Measurements from ENCODE around the gene NCCRP1.
"Not testable (repeated sequence)": the region's sequence is repeated elsewhere in the genome, so short reads cannot be mapped to it uniquely, and the experiment has no call there.

The NCCRP1 gene

DNA sequence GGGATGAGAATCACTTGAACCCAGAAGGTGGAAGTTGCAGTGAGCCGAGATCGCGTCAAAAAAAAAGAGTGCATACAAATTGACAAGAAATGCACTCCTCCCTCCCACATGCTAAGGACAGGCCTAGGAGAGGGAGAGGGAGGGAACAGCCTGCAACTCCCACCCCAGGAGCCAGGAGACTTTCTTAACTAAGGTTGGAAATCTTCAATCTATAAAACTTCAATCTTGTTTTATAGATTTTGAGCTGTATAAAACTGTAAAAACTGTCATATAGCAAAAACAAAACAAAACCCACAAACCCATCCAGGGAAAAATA lies 8.6 kb downstream of the NCCRP1 start:
- DNase-seq (ENCODE audit: insufficient read length, low spot score), result no peak
- no peak for FAIRE-seq

DNA sequence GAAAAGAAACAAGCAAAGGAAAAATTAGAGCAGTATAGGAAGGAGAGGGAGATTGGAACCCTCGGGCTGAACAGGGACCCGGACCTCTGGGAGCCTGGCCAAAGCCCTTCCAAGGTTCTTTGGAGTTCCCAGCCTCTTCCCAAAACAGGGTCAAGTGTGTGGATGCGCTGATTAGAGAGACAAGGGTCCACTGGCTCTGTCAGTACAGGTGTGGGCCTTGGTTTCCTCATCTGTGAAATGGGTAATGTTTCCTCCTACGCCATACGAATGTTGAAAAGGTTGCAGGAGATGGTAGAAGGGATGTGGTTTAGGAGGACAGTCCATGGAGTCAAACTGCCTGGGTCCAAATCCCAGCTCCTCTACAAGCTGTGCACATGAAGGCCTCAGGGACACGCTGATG lies 9.4 kb downstream of the NCCRP1 start:
- DNase-seq (ENCODE audit: insufficient read length, low spot score) (no peak), FAIRE-seq (no peak)

DNA sequence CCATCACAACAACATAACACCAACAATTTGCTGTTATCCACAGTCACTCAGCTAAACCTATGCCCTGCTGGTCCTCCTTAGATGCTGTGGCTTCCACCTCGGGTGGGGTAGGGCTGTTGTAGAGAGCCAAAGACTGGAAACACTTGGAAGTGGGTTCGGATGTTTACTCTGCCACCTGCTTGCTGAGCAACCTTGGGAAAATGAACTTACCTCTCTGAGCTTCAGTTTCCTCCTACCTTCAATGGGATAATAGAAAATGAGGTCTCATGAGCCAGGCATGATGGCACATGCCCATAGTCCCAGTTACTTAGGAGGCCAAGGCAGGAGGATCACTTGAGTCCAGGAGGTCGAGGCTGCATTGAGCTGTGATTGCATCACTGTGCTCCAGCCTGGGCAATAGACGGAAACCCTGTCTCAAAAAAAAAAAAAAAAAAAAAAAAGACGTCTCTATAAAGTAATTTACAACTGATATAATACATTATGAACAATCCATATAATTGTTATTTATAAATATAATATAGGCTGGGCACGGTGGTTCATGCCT lies 10.6 kb downstream of the NCCRP1 start:
- FAIRE-seq (no peak), DNase-seq (ENCODE audit: insufficient read length, low spot score) (no peak)

DNA sequence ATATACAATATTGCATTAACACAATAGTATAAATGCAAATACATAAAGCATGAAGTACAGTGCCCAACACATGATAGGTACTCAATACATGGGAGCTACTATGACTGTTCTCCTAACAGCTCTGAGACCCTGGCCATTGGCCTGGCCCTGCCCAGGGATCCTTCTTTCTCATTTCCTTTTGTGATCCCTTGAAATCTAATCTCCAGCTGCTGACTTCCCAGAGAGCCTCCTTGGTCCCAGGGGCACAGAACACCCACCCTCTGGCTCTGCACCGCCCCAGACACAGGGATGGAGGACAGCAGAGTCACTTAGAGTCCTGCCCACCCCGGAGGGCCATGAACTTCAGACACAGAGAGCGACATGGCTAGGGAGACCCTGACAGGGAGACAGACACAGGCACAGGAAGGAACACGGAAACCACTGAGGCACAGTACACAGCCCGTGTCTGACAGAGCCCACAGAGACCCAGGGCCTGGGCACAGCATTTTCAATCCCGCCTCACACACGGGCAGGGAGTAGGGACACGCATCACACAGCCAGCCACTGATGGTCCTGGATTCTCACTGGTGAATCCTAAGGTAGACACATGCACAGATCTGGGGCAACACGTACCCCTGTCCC lies 11.5 kb downstream of the NCCRP1 start:
- DNase-seq (ENCODE audit: insufficient read length, low spot score) (no peak), FAIRE-seq (no peak)

DNA sequence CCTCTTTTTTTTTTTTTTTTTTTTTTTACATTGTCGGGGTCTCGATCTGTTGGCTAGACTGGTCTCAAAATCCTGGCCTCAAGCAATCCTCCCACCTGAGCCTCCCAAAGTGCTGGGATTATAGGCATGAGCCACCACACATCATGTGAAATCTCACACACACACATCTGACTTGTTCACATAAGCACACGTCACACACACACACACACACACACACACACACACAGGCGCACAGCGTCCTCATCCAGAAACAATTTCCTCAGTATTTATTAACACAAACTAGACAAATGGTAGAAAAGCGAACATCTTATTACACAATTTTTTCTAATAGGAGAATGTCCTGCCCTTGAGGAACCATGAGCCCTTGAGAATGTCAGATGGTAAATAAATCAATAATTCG lies 12.4 kb downstream of the NCCRP1 start:
- DNase-seq (ENCODE audit: insufficient read length, low spot score), result no peak
- FAIRE-seq, result no peak

DNA sequence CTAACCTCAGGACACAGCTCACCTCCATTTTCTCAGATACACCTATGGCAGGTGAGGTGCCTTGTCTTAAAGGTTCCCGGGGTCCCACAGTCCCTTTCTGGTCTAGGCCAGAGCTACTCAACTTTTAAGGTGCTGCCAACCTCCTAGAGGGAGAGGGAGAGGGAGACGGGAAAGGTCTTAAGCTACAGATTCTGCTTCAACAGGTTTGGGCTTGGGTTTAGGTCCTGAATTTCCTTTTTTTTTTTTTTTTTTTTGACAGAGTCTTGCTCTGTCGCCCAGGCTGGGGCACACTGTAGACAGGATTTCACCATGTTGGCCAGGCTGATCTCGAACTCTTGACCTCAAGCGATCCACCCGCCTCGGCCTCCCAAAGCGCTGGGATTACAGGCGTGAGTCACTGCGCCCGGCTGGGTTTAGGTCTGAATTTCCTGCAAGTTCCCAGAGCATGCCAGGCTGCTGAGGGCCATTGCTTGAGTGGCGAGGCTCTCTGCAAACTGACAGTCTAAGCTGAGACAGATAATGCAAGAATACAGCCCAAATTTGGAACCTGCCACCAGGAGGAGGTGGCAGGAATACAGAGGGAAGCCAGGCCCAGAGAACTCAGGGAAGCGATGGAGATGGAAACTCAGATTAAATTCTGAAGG lies 15.1 kb downstream of the NCCRP1 start:
- FAIRE-seq, result no peak
- DNase-seq (ENCODE audit: insufficient read length, low spot score), result no peak

DNA sequence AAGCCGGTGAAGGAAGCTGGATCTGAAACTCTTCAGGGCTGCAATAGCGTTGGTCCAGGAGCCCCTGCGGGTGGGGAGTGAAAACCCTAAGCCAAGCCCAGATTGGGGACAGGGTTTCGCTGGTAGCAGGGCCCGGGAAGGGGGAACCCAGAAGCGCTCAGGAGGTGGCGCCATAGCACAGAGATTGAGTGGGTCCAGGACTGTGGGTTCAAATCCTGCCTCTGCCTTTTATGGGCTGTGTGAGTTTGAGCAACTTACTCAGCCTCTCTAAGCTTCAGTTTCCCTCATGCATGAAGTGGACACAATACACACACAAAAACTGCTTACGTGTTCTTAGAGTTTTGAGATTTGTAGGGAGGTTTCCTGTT lies 15.6 kb downstream of the NCCRP1 start:
- no peak for FAIRE-seq
- no peak for DNase-seq (ENCODE audit: insufficient read length, low spot score)

DNA sequence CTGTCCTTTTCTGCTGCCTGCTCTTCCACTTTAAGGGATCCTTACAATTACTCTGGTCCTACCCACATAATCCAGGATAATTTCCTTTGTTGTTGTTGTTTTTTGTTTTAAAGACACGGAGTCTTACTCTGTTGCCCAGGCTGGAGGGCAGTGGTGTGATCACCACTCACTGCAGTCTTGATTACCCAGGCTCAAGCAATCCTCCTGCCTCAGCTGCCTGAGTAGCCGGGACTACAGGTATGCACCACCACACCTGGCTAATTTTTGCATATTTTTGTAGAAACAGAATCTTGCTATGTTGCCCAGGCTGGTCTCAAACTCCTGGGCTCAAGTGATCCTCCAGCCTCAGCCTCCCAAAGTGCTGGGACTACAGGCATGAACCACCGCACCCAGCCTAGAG lies 18.6 kb downstream of the NCCRP1 start:
- FAIRE-seq; DNase-seq (ENCODE audit: insufficient read length, low spot score): not testable (repeated sequence)

DNA sequence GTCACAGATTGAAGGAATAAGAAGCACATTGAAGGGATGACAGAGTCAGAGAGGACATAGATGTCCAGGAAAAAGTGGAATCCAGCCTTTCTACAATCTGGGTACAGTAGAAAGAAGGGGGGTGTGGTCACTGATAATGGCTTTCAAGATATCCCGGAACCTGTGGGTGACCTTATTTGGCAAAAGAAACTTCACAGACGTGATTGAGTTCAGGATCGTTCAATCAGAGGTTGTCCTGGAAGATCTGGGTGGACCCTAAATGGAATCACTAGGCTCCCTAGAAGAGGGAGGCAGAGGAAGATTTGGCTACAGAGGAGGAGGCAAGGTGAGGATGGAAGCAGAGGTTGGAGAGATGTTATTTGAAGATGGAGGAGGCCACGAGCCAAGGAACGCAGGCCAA lies 20.3 kb downstream of the NCCRP1 start:
- DNase-seq (ENCODE audit: insufficient read length, low spot score), result no peak
- FAIRE-seq, result no peak

DNA sequence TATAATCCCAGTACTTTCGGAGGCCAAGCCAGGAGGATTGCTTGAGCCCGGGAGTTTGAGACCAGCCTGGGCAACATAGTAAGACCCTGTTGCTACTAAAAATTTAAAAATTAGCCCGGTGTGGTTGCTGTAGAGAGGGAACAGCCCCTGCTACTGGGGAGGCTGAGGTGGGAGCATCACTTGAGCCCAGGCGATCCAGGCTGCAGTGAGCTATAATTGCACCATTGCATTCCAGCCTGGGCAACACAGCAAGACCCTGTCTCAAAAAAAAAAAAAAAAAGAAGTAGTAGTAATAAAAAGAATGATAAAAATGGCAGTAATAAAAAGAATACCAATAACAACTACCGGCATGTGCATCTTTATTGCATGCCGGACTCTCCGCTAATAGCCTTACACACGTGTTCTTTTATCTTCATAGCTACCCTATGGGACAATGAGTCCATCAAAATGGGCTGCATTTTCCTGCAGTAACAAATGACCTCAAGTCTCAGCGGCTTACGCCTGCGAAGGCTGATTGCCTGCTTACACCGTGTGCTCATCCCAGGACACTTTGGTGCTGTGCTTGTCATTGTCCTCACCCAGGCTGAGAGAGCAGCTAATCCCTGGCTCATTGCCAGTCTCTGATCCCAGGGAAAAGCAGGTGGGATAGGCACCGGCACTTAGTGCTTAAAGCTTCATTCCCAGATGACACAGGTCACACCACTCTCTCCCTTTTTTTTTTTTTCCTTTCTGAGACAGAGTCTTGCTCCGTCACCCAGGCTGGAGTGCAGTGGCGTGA lies 21.7 kb downstream of the NCCRP1 start:
- DNase-seq (ENCODE audit: insufficient read length, low spot score) (no peak), FAIRE-seq (no peak)

DNA sequence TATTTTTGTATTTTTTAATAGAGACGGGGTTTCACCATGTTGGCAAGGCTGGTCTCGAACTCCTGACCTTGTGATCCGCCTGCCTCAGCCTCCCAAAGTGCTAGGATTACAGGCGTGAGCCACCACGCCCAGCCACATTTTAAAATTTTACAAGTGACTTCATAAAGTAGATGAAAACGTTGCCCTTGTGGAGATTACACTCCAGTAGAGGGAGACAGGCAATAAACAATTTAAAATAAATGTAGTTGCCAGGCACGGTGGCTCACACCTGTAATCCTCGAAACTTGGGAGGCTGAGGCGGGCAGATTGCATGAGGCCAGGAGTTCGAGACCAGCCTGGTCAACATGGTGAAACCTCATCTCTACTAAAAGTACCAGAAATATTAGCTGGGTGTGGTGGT lies 22.3 kb downstream of the NCCRP1 start:
- DNase-seq (ENCODE audit: insufficient read length, low spot score); FAIRE-seq: not testable (repeated sequence)

DNA sequence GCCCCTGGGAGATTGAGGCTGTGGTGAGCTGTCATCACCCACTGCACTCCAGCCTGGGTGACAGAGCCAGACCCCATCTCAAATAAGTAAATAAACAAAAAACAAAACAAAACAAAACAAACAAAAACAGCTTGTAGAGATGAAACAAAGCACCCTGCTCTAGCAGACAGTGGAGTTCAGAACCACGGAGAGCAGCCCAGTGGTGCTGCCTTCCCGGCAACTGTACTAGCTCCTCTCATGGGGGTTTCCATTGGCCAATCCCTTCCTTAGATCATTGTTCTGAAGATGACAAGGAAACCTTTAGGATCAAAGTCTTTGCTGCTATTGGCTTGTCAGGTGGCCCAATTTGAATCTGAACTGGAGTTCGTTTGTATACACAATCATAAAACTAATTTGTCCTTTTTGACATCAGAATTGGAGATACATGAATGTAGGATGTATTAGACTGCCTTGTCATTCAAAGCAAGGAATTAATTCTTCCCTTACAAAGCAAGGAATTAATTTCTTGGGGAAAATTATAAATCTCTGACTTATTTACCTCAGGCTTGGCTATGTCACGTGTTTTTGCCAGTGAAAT lies 27.0 kb downstream of the NCCRP1 start:
- DNase-seq (ENCODE audit: insufficient read length, low spot score) (no peak), FAIRE-seq (no peak)

DNA sequence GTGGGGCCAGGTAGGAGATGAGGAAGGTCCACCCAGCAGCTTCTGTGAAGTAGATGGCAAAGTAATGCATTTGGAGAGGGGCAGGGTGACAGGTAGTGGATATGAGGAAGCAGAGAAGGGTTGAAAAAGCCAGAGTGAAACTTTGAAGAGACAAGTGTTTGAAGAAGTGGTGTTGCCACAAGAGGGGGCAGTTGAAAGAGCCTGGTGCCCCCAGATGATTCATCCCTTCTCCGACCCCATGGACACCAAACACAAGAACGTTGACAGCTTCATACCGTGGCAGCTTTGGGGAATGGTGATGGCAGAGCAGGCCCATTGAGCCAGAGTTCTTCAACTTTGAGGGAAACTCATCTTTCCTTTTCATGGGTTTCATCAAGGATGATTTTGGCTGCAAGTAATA lies 28.1 kb downstream of the NCCRP1 start:
- DNase-seq (ENCODE audit: insufficient read length, low spot score), result no peak
- no peak for FAIRE-seq

DNA sequence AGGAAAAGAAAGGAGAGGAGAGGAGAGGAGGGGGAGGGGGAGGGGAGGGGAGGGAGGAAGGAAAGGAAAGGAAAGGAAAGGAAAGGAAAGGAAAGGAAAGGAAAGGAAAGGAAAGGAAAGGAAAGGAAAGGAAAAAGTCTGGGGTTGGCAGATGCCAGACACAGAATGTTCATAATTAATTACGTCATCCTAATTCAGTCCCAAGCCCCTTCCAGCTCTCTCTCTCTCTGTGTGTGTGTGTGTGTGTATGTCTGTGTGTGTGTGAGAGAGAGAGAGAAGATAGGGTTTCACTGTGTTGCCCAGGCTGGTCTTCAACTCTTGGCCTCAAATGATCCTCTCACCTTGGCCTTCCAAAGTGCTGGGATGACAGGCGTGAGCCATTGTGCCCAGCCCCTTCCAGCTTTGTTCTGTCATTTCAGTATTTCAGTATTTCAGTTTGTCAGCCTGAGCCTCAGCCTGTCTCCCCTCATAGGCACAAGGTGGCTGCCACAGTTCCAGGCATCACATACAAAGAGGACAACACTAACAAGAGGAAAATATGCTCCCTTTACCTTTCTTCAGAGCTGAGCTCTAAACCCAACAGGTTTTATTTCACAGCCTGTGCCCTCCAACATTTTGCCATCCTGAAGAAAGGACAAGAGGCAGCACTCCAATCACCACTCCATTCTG lies 33.5 kb downstream of the NCCRP1 start:
- DNase-seq (ENCODE audit: insufficient read length, low spot score) (no peak), FAIRE-seq (no peak)

DNA sequence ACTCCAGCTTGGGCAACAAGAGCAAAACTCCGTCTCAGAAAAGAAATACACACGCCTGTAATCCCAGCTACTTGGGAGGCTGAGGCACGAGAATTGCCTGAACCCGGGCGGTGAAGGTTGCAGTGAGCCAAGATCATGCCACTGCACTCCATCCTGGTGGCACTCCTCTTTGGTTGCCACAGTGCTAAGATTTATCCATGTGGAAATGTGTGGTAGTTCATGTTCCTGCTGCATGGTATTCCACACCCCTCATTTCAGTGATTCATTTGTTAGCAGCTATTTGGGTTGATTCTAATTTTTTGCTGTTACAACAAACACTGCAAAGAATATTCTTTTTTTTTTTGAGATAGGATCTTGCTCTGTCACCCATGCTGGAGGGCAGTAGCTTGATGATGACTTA lies 35.9 kb downstream of the NCCRP1 start:
- no peak for FAIRE-seq
- DNase-seq (ENCODE audit: insufficient read length, low spot score), result no peak

DNA sequence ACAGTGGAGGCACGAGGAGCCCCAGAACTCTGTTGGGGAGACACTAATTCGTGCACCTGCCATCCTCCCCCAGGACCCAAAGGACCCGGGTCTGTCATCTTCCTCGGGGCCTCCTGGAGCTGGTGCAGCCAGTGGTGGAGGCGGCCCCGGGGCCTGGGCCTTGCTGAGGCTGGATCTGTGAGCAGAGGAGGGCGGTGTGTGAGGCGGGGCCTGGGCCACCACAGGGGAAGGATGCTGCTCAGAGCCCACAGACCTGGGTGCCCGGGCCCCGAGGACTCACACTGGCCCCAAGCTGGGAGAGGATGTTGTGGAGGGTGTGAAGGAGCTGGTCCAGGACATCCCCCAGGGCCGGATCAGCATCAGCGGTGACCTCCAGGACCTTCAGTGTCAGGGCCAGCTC lies 39.8 kb downstream of the NCCRP1 start:
- no peak for FAIRE-seq

DNA sequence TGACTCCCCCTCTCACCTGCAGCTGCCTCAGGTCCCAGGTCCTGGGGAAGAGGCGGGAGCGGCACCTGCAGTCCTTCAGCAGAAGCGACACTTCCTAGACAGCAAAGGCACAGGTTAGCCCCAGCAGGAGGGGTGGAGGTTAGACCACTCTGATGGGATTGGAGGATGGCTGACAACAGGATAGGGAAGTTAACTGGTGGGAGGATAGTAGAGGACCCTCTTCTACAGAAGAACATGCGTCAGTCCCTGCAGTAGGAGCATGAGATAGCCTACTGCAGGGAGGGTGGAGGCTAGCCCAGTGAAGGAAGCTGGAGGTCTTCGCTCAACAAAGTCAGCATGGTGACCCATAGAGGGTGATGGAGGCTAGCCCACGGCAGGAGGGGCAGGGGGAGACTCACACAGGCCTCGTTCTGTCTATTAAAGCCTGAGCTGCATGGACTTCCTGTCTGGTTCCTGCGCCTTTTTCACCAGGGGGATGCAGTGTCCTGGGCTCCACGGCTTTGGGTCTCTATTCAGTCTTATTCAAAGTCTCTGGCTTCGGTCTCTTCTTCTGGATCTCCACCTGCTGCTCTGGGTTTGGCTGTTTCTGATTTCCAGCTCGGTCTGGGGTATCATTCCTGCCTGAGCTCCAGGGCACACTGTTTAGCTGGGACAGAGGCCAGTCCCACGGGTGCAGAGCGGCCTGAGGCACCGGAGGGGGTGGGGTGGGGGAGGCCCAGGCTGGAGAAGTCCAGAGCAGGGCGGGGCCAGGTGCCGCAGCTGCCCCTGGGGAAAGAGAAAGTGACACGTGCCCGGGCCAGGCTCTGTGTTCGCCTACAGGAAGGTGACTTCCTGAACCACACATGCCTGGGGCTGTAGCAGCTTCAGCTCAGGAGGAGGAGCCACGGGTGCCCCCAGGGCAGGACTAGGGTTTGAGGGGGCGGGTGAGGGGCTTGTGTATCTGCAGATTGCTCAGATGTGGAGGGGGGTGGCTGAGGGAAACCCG lies 40.7 kb downstream of the NCCRP1 start:
- peak; percentile 91 for FAIRE-seq
- peak; percentile 52 for DNase-seq (ENCODE audit: insufficient read length, low spot score)

More for the DNA sequence above, 39.8 kb downstream of the NCCRP1 start:
- DNase-seq (ENCODE audit: insufficient read length, low spot score), result no peak

DNA sequence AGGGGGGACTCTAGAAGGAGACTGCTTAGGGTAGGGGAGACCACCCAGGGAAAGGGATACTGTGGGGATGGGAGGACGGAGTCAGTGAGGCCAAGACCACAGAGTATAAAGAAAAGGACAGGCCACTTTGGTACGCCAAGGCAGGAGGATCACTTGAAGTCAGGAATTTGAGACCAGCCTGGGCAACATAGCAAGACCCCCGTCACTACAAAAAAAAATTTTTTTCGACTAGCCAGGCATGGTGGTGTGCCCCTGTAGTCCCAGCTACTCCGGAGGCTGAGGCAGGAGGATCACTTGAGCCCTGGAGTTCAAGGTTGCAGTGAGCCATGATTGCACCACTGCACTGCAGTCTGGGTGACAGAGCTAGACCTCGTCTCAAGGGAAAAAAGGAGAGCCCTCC lies 41.4 kb downstream of the NCCRP1 start:
- no peak for FAIRE-seq
- no peak for DNase-seq (ENCODE audit: insufficient read length, low spot score)

DNA sequence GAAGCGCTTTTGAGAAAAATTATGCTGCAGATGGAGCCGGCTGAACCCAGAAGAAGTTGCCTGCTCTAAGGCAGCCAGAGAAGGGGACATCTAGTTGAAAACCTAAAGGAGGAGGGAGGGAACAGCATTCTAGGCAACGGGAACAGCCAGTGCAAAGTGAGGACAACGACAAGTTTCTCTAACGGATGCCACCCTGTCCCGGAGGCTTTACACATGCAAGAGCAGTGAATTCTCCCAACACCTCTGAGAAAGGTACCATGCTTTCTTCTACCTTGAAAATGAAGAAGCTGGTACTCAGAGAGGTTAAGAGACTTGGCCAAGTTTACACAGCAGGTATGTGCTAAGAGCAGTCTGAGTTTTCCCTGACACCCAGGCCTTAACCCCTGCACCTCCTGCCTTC lies 42.2 kb downstream of the NCCRP1 start:
- DNase-seq (ENCODE audit: insufficient read length, low spot score) (no peak), FAIRE-seq (no peak)

DNA sequence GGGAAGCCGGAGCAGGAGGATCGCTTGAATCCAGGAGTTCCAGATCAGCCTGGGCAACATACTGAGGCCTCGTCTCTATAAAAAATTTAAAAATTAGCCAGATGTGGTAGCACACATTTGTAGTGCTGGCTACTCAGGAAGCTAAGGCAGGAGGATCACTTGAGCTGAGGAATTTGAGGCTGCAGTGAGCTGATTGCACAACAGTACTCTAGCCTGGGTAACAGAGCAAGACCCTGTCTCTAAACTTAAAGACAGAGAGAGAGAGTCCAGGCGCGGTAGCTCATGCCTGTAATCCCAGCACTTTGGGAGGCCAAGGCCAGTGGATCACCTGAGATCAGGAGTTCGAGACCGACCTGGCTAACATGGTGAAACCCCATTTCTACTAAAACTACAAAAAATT lies 43.7 kb downstream of the NCCRP1 start:
- DNase-seq (ENCODE audit: insufficient read length, low spot score) (no peak), FAIRE-seq (no peak)

Measured in GM19239 (cell line).